Measurements from ENCODE around the gene CSNK1A1. TPM values are rescaled to one million over a fixed set of nuclear protein-coding genes. Genes with fewer than 3 reads are reported as not detected.

The CSNK1A1 gene
- total and polyA plus RNA-seq, 2 experiments from 2014 or later, result 106 to 231 TPM

- no peaks in the 10 kb centered on the region for H3K27me3 ChIP-seq
- no peaks in the 10 kb centered on the region for H3K79me2 ChIP-seq
- H3K4me2 ChIP-seq, result no peak overlapping the region
- H2AFZ ChIP-seq, result no peak overlapping the region
- no peaks in the 10 kb centered on the region for H4K20me1 ChIP-seq (ENCODE audit: insufficient read depth, poor library complexity, severe bottlenecking)
- WGBS (ENCODE audit: low lambda C conversion rate, missing lambda C conversion rate), result 91% methylated on average over 7 of the region's 7 CpGs
- no peak for DNase-seq (ENCODE audit: low spot score)
- H3K9me2 ChIP-seq (replicated peaks; ENCODE audit: insufficient read depth), result no peaks in the 10 kb centered on the region
- no peaks in the 10 kb centered on the region for H3K9me3 ChIP-seq (ENCODE audit: low read depth)
- H3K4me1 ChIP-seq (ENCODE audit: insufficient read depth), result no peaks in the 10 kb centered on the region
- H3K27ac ChIP-seq, result peak overlapping the region; percentile 52
- H3K36me3 ChIP-seq (replicated peaks; ENCODE audit: insufficient read depth, low read depth), result no peaks in the 10 kb centered on the region
- no peak overlapping the region for H3K4me3 ChIP-seq
- TF ChIP-seq CTCF (IDR thresholded peaks at IDR 0.05; ENCODE audit: poor library complexity) (no peak), EZH2 (IDR thresholded peaks at IDR 0.05; ENCODE audit: borderline replicate concordance) (no peak)
Observed at GRCh38 chr5:149443210-149443609, 108.0 kb downstream of the CSNK1A1 start.

GRCh38 chr5:149442563-149443182 lies 108.6 kb downstream of the CSNK1A1 start:
- Histone ChIP-seq H3K27ac (peak overlapping the region; percentile 52), H3K4me1 (ENCODE audit: insufficient read depth) (no peaks in the 10 kb centered on the region), H3K9me2 (replicated peaks; ENCODE audit: insufficient read depth) (no peaks in the 10 kb centered on the region), H4K20me1 (ENCODE audit: insufficient read depth, poor library complexity, severe bottlenecking) (no peaks in the 10 kb centered on the region), H3K79me2 (no peaks in the 10 kb centered on the region), H3K27me3 (no peaks in the 10 kb centered on the region), H2AFZ (no peak overlapping the region), H3K9me3 (ENCODE audit: low read depth) (no peaks in the 10 kb centered on the region), H3K4me2 (no peak overlapping the region), H3K4me3 (no peak overlapping the region), H3K36me3 (replicated peaks; ENCODE audit: insufficient read depth, low read depth) (no peaks in the 10 kb centered on the region)
- DNase-seq (ENCODE audit: low spot score), result peak; percentile 89
- 41% methylated on average over 17 of the region's 17 CpGs for WGBS (ENCODE audit: low lambda C conversion rate, missing lambda C conversion rate)
- TF ChIP-seq EZH2phosphoT487 (IDR thresholded peaks at IDR 0.05; ENCODE audit: low read depth, severe bottlenecking, unreplicated experiment) (no peak), CTCF (IDR thresholded peaks at IDR 0.05; ENCODE audit: poor library complexity) (peak; percentile 86), EZH2 (IDR thresholded peaks at IDR 0.05; ENCODE audit: borderline replicate concordance) (no peak)

Other genes starting within 250 kb of the CSNK1A1 start
- gene GRPEL2, start 205.9 kb downstream of the CSNK1A1 start, total RNA-seq, result 18.7 and 19.6 TPM in 2 replicates
- gene GRPEL2, start 205.9 kb downstream of the CSNK1A1 start, polyA plus RNA-seq, result 6.7 and 7.6 TPM in 2 replicates
- 8.9 and 9.1 TPM in 2 replicates for gene PCYOX1L, start 193.4 kb downstream of the CSNK1A1 start, total RNA-seq
- gene PCYOX1L, start 193.4 kb downstream of the CSNK1A1 start, polyA plus RNA-seq, result 12.9 and 14.4 TPM in 2 replicates
- 0.60 TPM in 1 of 2 replicates, not detected in the other for gene IL17B, start 172.1 kb downstream of the CSNK1A1 start, total RNA-seq
- 0.27 TPM in 1 of 2 replicates, not detected in the other for gene IL17B, start 172.1 kb downstream of the CSNK1A1 start, polyA plus RNA-seq
- gene ARHGEF37, start 30.1 kb upstream of the CSNK1A1 start, total RNA-seq, result 2.0 and 2.3 TPM in 2 replicates
- gene ARHGEF37, start 30.1 kb upstream of the CSNK1A1 start, polyA plus RNA-seq, result 2.9 and 3.1 TPM in 2 replicates
- 2.4 and 3.8 TPM in 2 replicates for gene PPARGC1B, start 178.9 kb upstream of the CSNK1A1 start, total RNA-seq
- gene PPARGC1B, start 178.9 kb upstream of the CSNK1A1 start, polyA plus RNA-seq, result 2.5 and 4.9 TPM in 2 replicates